GM12875 (cell line): ENCODE measurements around the gene BRICD5.

Source experiments
- H3K4me3 ChIP-seq: one replicate; pipeline ENCODE4 v1.5.1; 2011; ENCODE audit warnings: low read depth, low read length, control low read depth
- CTCF ChIP-seq: IDR thresholded peaks from 2 replicates; pipeline ENCODE4 v1.5.1; 2011; ENCODE audit warnings: low read depth, mild to moderate bottlenecking, control low read depth, inconsistent platforms, low read length, moderate library complexity, borderline replicate concordance; ENCODE audit not compliant: insufficient read depth

Gene BRICD5

GRCh38 chr16:2170080-2170479 lies 40.6 kb downstream of the BRICD5 start:
- no peak for TF ChIP-seq CTCF
- no peak overlapping the region for H3K4me3 ChIP-seq

GRCh38 chr16:2167068-2167638 lies 43.5 kb downstream of the BRICD5 start:
- no peak for TF ChIP-seq CTCF

DNA sequence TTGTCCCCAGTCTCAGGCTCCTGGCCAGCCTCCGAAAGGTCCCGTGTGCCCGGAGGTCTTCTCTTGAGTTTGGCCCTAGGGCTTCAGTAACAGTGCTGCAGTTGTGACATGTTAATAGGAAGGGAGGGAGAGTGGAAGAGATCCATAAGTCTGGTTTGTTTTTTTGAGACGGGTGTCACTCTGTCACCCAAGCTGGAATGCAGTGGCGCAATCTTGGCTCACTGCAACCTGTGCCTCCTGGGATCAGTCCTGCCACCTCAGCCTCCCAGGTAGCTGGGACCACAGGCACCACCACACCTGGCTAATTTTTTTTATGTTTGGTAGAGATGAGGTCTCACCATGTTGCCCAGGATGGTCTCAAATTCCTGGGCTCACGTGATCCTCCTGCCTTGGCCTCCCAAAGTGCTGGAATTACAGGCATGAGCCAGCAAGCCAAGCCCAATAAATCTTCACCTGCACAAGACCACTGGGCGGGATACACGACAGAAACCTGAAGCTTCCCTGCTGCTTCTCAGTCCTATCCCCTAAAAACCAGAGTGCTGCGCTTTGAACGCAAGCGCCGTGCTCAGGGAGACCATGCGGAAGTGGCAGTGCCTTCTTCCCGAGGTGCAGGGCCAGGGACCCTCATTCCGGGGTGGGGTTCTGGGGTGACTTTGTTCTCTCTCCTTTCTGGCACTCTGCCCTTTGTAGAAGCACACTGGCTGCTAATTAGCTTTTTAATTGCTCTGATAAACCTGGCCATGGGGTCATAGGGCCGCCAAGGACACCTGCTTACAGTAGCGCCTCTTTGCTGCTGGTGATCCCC lies 44.2 kb downstream of the BRICD5 start:
- H3K4me3 ChIP-seq, result no peak overlapping the region
- TF ChIP-seq CTCF, result no peak

More at GRCh38 chr16:2167068-2167638, 43.5 kb downstream of the BRICD5 start:
- no peak overlapping the region for H3K4me3 ChIP-seq

GRCh38 chr16:2165861-2166260 lies 44.8 kb downstream of the BRICD5 start:
- no peak for TF ChIP-seq CTCF
- H3K4me3 ChIP-seq, result no peak overlapping the region

DNA sequence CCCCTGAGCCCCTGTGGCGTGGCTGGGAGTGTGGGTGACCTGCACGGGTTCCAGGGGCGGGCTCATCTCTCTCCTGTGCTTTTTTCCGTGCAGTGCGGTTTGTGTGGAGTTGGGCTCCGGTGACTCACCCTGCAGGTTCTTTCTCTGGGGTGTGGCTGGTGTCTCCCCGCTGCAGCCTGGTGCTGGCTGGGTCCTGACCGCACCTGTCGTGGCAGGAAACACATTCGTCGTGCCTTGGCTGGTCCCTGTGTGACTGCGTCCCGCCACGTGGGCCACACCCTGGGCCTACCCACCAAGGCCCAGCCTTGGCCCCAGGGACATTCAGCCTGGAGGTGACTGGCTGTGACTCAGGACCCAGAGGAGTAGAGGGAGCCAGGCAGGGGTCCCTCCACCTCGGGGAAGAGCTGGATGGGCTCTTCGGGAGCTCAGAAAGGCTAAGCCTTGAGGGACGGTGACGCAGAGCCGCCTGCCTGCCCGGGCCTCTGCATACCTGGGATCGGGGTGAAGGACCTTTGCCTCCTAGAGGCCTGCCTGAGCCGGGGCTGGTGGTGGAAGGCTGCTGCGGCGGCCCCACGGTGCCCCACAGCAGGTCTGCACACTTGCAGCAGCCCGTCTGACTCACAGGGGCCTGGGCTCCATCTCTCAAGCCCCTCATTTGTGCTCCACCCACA lies 47.3 kb downstream of the BRICD5 start:
- H3K4me3 ChIP-seq, result no peak overlapping the region
- no peak for TF ChIP-seq CTCF

GRCh38 chr16:2162676-2163118 lies 48.0 kb downstream of the BRICD5 start:
- no peak overlapping the region for H3K4me3 ChIP-seq
- no peak for TF ChIP-seq CTCF

GRCh38 chr16:2161911-2162310 lies 48.8 kb downstream of the BRICD5 start:
- no peak for TF ChIP-seq CTCF
- H3K4me3 ChIP-seq, result no peak overlapping the region
